ENCODE data around the gene TESK2.
"Not testable (repeated sequence)": the region's sequence is repeated elsewhere in the genome, so short reads cannot be mapped to it uniquely, and the experiment has no call there.

Gene TESK2

GRCh38 chr1:45508295-45509151 is 17.6 kb upstream of the TESK2 start:
- DNase-seq: no peak

GRCh38 chr1:45507893-45508292 is 16.9 kb upstream of the TESK2 start:
- no peak for DNase-seq

- DNase-seq: no peak
These were observed 16.2 kb upstream of the TESK2 start for GRCh38 chr1:45507195-45507594.

- no peak for DNase-seq
These were observed 12.7 kb upstream of the TESK2 start for GRCh38 chr1:45503462-45504360.

GRCh38 chr1:45501505-45501859 is 10.5 kb upstream of the TESK2 start:
- no peak for DNase-seq

- DNase-seq: no peak
These were observed 8.4 kb upstream of the TESK2 start for GRCh38 chr1:45499415-45499769.

- no peak for DNase-seq
These were observed 7.3 kb upstream of the TESK2 start for GRCh38 chr1:45498279-45498678.

- DNase-seq: peak; percentile 69
These were observed 2.2 kb upstream of the TESK2 start for GRCh38 chr1:45493116-45493697.

GRCh38 chr1:45492691-45493090 is 1.7 kb upstream of the TESK2 start:
- DNase-seq: no peak

- DNase-seq: no peak
These were observed 711 bp upstream of the TESK2 start for GRCh38 chr1:45491487-45492260.

GRCh38 chr1:45490121-45490625 is 790 bp downstream of the TESK2 start:
- no peak for DNase-seq

GRCh38 chr1:45489379-45489778 is 1.6 kb downstream of the TESK2 start:
- not testable (repeated sequence) for DNase-seq

GRCh38 chr1:45488666-45489377 is 2.1 kb downstream of the TESK2 start:
- DNase-seq: no peak

- no peak for DNase-seq
These were observed 5.0 kb downstream of the TESK2 start for GRCh38 chr1:45485949-45486348.

GRCh38 chr1:45479039-45479748 is 11.8 kb downstream of the TESK2 start:
- DNase-seq: no peak

- DNase-seq: peak; percentile 8
These were observed 12.7 kb downstream of the TESK2 start for GRCh38 chr1:45478121-45478814.

GRCh38 chr1:45477646-45478045 is 13.3 kb downstream of the TESK2 start:
- no peak for DNase-seq

- DNase-seq: not testable (repeated sequence)
These were observed 16.8 kb downstream of the TESK2 start for GRCh38 chr1:45474194-45474593.

- no peak for DNase-seq
These were observed 17.7 kb downstream of the TESK2 start for GRCh38 chr1:45473302-45473701.

GRCh38 chr1:45470306-45470798 is 20.6 kb downstream of the TESK2 start:
- DNase-seq: no peak

Measured in NCI-H2029 (cell line).